Measurements from ENCODE around the gene EXOC6B.

Gene EXOC6B

GRCh38 chr2:72837171-72837570, 11.3 kb upstream of the EXOC6B start:
- H3K4me2 ChIP-seq (ENCODE audit: low read depth, low read length, poor library complexity, severe bottlenecking): no peak overlapping the region
- H3K79me2 ChIP-seq (ENCODE audit: insufficient read depth, low read length): no peaks in the 10 kb centered on the region
- no peaks in the 10 kb centered on the region for H3K36me3 ChIP-seq (ENCODE audit: insufficient read depth, low read length)
- TF ChIP-seq EZH2phosphoT487 (IDR thresholded peaks at IDR 0.05; ENCODE audit: borderline replicate concordance): no peak
- no peak for TF ChIP-seq CTCF (conservative IDR thresholded peaks at IDR 0.05; ENCODE audit: low read length)
- H3K9me3 ChIP-seq (ENCODE audit: insufficient read depth, low read depth, low read length): no peaks in the 10 kb centered on the region
- H3K9ac ChIP-seq (ENCODE audit: low read depth, low read length, poor library complexity, severe bottlenecking): no peak overlapping the region
- H4K20me1 ChIP-seq (ENCODE audit: insufficient read depth, low read length, poor library complexity, severe bottlenecking): no peaks in the 10 kb centered on the region
- no peaks in the 10 kb centered on the region for H3F3A ChIP-seq (ENCODE audit: low read depth)
- no peak overlapping the region for H2AFZ ChIP-seq (ENCODE audit: low read length)
- no peaks in the 10 kb centered on the region for H3K27me3 ChIP-seq (ENCODE audit: insufficient read depth, low read length, poor library complexity, severe bottlenecking)
- no peaks in the 10 kb centered on the region for H3K4me1 ChIP-seq (ENCODE audit: insufficient read depth, low read length, poor library complexity, severe bottlenecking)
- H3K4me3 ChIP-seq (ENCODE audit: low read length, poor library complexity, severe bottlenecking): no peak overlapping the region
- no peaks in the 10 kb centered on the region for H3K9me2 ChIP-seq (replicated peaks; ENCODE audit: low read depth, low read length)

GRCh38 chr2:72835403-72835802, 9.6 kb upstream of the EXOC6B start:
- H3K9ac ChIP-seq (ENCODE audit: low read depth, low read length, poor library complexity, severe bottlenecking): no peak overlapping the region
- H3F3A ChIP-seq (ENCODE audit: low read depth): no peaks in the 10 kb centered on the region
- H3K36me3 ChIP-seq (ENCODE audit: insufficient read depth, low read length): no peaks in the 10 kb centered on the region
- no peaks in the 10 kb centered on the region for H3K9me3 ChIP-seq (ENCODE audit: insufficient read depth, low read depth, low read length)
- no peaks in the 10 kb centered on the region for H4K20me1 ChIP-seq (ENCODE audit: insufficient read depth, low read length, poor library complexity, severe bottlenecking)
- H3K4me1 ChIP-seq (ENCODE audit: insufficient read depth, low read length, poor library complexity, severe bottlenecking): no peaks in the 10 kb centered on the region
- no peaks in the 10 kb centered on the region for H3K79me2 ChIP-seq (ENCODE audit: insufficient read depth, low read length)
- no peak overlapping the region for H2AFZ ChIP-seq (ENCODE audit: low read length)
- no peak for TF ChIP-seq EZH2phosphoT487 (IDR thresholded peaks at IDR 0.05; ENCODE audit: borderline replicate concordance)
- TF ChIP-seq CTCF (conservative IDR thresholded peaks at IDR 0.05; ENCODE audit: low read length): no peak
- no peak overlapping the region for H3K4me2 ChIP-seq (ENCODE audit: low read depth, low read length, poor library complexity, severe bottlenecking)
- H3K27me3 ChIP-seq (ENCODE audit: insufficient read depth, low read length, poor library complexity, severe bottlenecking): no peaks in the 10 kb centered on the region
- no peaks in the 10 kb centered on the region for H3K9me2 ChIP-seq (replicated peaks; ENCODE audit: low read depth, low read length)
- H3K4me3 ChIP-seq (ENCODE audit: low read length, poor library complexity, severe bottlenecking): no peak overlapping the region

GRCh38 chr2:72834596-72834995, 8.8 kb upstream of the EXOC6B start:
- Histone ChIP-seq H4K20me1 (ENCODE audit: insufficient read depth, low read length, poor library complexity, severe bottlenecking) (no peaks in the 10 kb centered on the region), H3K36me3 (ENCODE audit: insufficient read depth, low read length) (no peaks in the 10 kb centered on the region), H3F3A (ENCODE audit: low read depth) (no peaks in the 10 kb centered on the region), H3K9me3 (ENCODE audit: insufficient read depth, low read depth, low read length) (no peaks in the 10 kb centered on the region), H3K9ac (ENCODE audit: low read depth, low read length, poor library complexity, severe bottlenecking) (no peak overlapping the region), H3K4me2 (ENCODE audit: low read depth, low read length, poor library complexity, severe bottlenecking) (no peak overlapping the region), H3K27me3 (ENCODE audit: insufficient read depth, low read length, poor library complexity, severe bottlenecking) (no peaks in the 10 kb centered on the region), H3K4me3 (ENCODE audit: low read length, poor library complexity, severe bottlenecking) (no peak overlapping the region), H3K4me1 (ENCODE audit: insufficient read depth, low read length, poor library complexity, severe bottlenecking) (no peaks in the 10 kb centered on the region), H3K79me2 (ENCODE audit: insufficient read depth, low read length) (no peaks in the 10 kb centered on the region), H2AFZ (ENCODE audit: low read length) (no peak overlapping the region), H3K9me2 (replicated peaks; ENCODE audit: low read depth, low read length) (no peaks in the 10 kb centered on the region)
- TF ChIP-seq CTCF (conservative IDR thresholded peaks at IDR 0.05; ENCODE audit: low read length): no peak
- TF ChIP-seq EZH2phosphoT487 (IDR thresholded peaks at IDR 0.05; ENCODE audit: borderline replicate concordance): no peak
